Gastrocnemius medialis (tissue), 4 donors: ENCODE results near the gene YWHAE.

Experiments used
- CTCF ChIP-seq, 5 experiments: fragments of 450-650 bp in 3 of 5; fragments of 200-600 bp in 2 of 5; sonication (generic) in 2 of 5; IDR thresholded peaks in 4 of 5; conservative IDR thresholded peaks in 1 of 5; 1 replicate in 4 of 5; 2 replicates in 1 of 5; pipeline ENCODE4 v1.5.1; 2016 to 2019; ENCODE audit warnings: antibody characterized with exemption in 5 of 5, mild to moderate bottlenecking in 3 of 5, moderate library complexity in 3 of 5
- POLR2A ChIP-seq, 2 donors: fragments of 450-650 bp; IDR thresholded peaks; one replicate each; pipeline ENCODE4 v1.6.1; 2017; ENCODE audit warnings: antibody characterized with exemption in 2 of 2, mild to moderate bottlenecking in 2 of 2, moderate library complexity in 2 of 2

- TF ChIP-seq CTCF (IDR thresholded peaks at IDR 0.05 in 4 of 5, conservative IDR thresholded peaks at IDR 0.05 in 1 of 5) = no peak
- no peak for TF ChIP-seq POLR2A (IDR thresholded peaks at IDR 0.05)
Observed at GRCh38 chr17:1398028-1398427, 2.0 kb downstream of the YWHAE start.
